Measurements from ENCODE around the gene GLS2.

The GLS2 gene

DNA sequence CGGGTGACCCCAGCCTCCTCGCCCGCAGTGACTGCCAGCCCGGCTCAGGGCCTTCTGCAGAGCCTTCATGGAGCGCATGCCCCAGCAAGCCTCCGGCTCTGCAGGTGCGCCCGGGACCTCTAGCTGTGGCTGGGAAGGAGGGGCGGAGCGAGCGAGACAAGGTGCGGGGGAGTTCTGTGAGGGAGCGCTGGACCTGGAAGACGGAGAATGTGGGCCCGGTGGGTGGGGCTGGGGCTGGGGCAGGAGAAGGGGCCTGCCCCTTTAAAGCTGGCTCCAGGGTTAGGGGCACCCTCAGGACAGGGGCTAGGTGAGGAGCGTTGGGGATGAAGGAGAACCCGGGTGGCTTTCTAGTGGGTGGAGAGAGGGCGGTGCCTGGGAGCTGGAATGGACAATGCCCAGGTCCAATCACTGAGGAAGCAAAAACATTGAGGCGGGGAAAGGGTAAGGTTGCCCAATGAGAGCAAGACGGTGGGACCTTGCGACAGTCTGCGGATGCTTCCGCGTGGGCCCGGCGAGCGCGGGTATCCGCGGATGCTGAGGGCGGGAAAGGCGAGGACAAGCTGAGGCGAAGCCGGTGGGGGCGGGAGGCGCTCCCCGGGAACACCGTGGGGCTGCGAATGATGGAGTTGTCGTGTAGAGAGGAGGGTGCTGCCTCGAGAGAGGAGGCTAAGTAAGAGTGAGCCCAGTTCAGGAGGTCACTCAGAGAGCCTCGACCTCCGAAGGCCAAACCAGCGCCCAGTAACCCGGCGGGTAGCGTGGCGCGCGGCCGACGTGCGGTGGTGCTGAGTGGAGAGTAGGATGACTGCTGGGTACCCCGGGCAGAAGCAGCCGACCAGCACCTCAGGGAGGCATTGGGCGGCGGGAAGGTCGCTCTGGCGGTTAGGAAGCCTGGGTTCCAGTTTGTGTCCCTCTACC is at the start of gene GLS2:
Gene GLS2, minus strand, starts transcription at position 121 of the 915 bp plus-strand sequence. Its CDS starts 43 bp downstream, at position 78.
- Histone ChIP-seq H3K4me3 (ENCODE audit: low read length) (peak within 1 kb of the TSS; percentile 45), H3K27me3 (ENCODE audit: control insufficient read depth, insufficient read depth, low read length) (peaks cover 23% of the 10 kb centered on the region), H3K4me1 (ENCODE audit: control insufficient read depth, insufficient read depth, low read length) (peaks cover 8% of the 10 kb centered on the region), H3K9me3 (ENCODE audit: control insufficient read depth, low read length) (no peaks in the 10 kb centered on the region), H3K9ac (ENCODE audit: low read length) (peak within 1 kb of the TSS; percentile 38), H3K36me3 (ENCODE audit: control insufficient read depth, insufficient read depth, low read length) (no peaks in the 10 kb centered on the region)

DNA sequence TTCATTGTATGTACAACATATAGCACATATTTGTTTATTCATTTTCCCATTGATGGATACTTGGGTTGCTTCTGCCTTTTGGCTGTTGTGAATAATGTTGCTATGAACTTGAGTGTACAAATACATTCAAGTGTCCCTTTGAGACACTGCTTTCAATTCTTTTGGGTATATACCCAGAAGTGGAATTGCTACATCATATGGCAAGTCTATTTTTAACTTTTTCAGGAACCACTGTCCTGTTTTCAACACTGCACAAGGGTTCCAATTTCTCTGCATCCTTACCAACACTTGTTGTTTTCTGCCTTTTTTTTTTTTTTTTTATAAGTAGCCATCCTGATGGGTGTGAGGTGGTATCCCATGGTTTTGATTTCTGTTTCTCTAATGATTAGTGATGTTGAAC is 49.6 kb upstream of the GLS2 start:
- Histone ChIP-seq H3K9me3 (ENCODE audit: control insufficient read depth, low read length) (no peaks in the 10 kb centered on the region), H3K27me3 (ENCODE audit: control insufficient read depth, insufficient read depth, low read length) (no peaks in the 10 kb centered on the region), H3K36me3 (ENCODE audit: control insufficient read depth, insufficient read depth, low read length) (no peaks in the 10 kb centered on the region), H3K4me3 (ENCODE audit: low read length) (no peak overlapping the region), H3K9ac (ENCODE audit: low read length) (no peak overlapping the region), H3K4me1 (ENCODE audit: control insufficient read depth, insufficient read depth, low read length) (no peaks in the 10 kb centered on the region)

DNA sequence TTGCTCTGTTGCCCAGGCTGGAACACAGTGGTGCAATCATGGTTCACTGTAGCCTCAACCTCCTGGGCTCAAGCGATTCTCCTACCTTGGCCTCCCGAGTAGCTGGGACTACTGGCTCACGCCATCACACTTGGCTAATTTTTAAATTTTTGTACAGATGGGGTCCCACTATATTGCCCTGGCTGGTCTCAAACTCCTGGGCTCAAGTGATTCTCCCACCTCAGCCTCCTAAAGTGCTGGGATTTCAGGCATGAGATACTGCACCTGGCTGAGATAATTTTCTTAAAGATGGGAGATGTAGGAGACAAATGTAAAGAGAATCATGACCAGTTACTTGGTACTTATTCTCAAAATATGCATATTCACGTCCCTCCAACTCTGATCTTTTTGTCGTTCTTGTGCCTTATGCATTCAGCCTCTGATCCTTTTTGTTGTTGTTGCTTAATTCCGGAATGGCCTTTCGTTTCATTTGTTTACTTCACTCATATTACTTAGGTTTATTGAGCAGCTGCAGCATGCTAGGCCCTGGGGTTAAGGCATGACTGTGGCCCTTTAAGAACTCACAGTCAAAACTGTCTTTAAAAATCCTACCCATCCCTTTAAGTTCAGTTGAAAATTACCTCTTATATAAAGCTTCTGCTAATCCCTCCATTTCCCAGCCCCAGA is 42.6 kb upstream of the GLS2 start:
- H3K4me3 ChIP-seq (ENCODE audit: low read length), result no peak overlapping the region
- no peaks in the 10 kb centered on the region for H3K9me3 ChIP-seq (ENCODE audit: control insufficient read depth, low read length)
- no peaks in the 10 kb centered on the region for H3K36me3 ChIP-seq (ENCODE audit: control insufficient read depth, insufficient read depth, low read length)
- H3K27me3 ChIP-seq (ENCODE audit: control insufficient read depth, insufficient read depth, low read length), result no peaks in the 10 kb centered on the region
- no peak overlapping the region for H3K9ac ChIP-seq (ENCODE audit: low read length)
- H3K4me1 ChIP-seq (ENCODE audit: control insufficient read depth, insufficient read depth, low read length), result peaks cover 4% of the 10 kb centered on the region

DNA sequence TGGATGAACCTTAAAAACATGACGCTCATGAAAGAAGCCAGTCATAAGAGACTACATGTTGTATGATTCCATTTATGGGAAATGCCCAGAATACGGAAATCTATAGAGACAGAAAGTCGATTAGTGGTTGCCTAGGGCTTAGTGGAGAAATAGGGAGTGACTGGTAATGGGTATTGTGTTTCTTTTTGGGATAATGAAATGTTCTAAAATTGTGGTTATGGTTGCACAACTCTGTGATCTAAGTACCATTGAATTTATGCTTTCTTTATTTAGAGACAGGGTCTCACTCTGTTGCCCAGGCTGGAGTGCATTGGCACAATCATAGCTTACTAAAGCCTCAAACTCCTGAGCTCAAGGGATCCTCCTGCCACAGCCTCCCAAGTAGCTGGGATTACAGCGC is 41.7 kb upstream of the GLS2 start:
- Histone ChIP-seq H3K4me1 (ENCODE audit: control insufficient read depth, insufficient read depth, low read length) (peaks cover 4% of the 10 kb centered on the region), H3K36me3 (ENCODE audit: control insufficient read depth, insufficient read depth, low read length) (no peaks in the 10 kb centered on the region), H3K27me3 (ENCODE audit: control insufficient read depth, insufficient read depth, low read length) (no peaks in the 10 kb centered on the region), H3K4me3 (ENCODE audit: low read length) (no peak overlapping the region), H3K9ac (ENCODE audit: low read length) (no peak overlapping the region), H3K9me3 (ENCODE audit: control insufficient read depth, low read length) (no peaks in the 10 kb centered on the region)

DNA sequence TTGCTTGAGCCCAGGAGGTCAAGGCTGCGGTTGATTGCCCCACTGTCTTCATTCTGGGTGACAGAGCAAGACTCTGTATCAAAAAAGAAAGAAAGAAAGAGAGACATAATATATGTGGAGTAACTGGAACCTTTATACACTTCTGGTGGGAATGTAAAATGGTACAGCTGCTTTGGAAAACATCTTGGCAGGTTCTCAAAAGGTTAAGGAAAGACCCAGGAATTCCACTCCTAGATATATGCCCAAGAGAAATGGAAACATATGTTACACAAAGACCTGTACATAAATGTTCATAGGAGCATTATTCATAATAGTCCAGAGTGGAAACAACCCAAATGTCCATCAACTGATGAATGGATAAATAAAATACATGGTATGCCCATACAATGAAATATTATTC is 40.9 kb upstream of the GLS2 start:
- Histone ChIP-seq H3K27me3 (ENCODE audit: control insufficient read depth, insufficient read depth, low read length) (no peaks in the 10 kb centered on the region), H3K36me3 (ENCODE audit: control insufficient read depth, insufficient read depth, low read length) (no peaks in the 10 kb centered on the region), H3K9me3 (ENCODE audit: control insufficient read depth, low read length) (no peaks in the 10 kb centered on the region), H3K4me1 (ENCODE audit: control insufficient read depth, insufficient read depth, low read length) (peaks cover 4% of the 10 kb centered on the region), H3K4me3 (ENCODE audit: low read length) (no peak overlapping the region), H3K9ac (ENCODE audit: low read length) (no peak overlapping the region)

DNA sequence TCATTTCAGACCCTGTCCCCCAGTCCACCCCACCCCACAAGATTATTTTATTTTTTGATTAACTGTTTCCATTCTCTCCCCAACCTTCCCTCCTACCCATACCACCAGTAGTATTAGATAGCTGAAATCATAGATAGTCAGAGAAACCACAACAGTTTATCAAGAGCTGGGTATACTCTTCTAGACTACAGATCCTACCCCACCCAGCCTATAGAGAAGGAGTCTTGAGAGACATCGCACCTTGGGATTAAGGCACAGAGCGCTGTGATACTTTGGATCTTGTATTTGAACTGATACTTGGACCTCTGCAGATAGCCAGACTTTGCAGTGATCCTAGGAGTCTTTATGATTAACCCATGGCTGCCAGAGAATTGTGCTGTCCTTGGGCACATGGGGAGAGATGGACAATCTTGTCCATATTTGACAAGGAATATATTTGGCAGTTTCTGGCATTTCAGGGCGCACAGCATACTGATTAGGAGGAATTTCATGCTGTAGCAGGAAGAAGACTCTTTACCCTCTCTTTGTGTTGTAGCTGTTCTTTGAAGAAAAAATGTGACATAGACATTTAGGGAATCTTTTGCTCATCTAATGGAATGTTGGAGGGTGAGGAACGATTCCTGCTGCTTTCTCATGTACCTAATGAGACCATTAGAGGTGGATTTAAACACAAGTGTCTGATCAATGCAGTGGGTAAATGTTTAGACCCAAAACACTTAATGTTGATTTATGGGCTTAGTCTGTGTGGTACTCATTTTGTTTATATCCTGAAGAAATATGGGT is 34.6 kb upstream of the GLS2 start:
- H3K4me1 ChIP-seq (ENCODE audit: control insufficient read depth, insufficient read depth, low read length), result peaks cover 15% of the 10 kb centered on the region
- peak overlapping the region; percentile 81 for H3K9ac ChIP-seq (ENCODE audit: low read length)
- H3K36me3 ChIP-seq (ENCODE audit: control insufficient read depth, insufficient read depth, low read length), result no peaks in the 10 kb centered on the region
- no peaks in the 10 kb centered on the region for H3K27me3 ChIP-seq (ENCODE audit: control insufficient read depth, insufficient read depth, low read length)
- H3K9me3 ChIP-seq (ENCODE audit: control insufficient read depth, low read length), result no peaks in the 10 kb centered on the region
- H3K4me3 ChIP-seq (ENCODE audit: low read length), result peak overlapping the region; percentile 73

DNA sequence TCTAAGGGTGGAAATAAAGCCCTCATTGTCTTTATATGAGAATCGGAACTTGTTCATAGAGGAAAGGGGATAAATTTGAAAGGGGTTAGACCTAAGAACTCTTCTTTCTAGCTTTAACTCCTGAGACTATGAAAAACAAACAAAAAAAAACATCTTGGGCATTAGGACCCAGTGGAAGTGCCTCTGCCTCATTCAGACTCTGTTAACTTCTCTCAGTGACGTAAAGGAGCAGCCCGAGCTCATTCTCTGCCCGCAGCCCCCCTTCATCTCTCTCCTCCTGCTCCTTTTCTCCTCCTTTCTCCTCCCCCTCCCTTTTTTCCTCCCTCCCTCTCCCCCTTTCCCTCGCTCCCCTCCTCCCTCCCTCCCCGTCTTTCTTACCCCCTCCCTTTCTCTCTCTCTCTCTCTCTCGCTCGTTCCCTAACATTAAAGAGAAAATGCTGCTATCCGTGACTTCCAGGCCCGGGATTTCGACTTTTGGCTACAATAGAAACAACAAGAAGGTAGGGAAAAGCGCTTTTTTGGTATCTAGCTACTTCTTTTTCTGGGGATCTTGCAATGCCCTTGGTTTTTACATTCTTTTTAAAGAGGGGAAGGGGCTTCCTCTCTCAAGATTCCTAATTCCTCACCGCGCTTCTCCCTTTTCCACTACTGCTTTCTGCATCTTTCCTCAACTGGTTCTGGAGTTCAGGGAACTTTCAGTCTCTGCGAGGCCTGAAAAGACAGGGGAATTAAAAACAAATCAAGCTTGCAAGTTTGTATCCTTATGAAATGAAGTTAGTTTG is 33.8 kb upstream of the GLS2 start, which contains the start of gene RBMS2:
Gene RBMS2, plus strand, starts transcription at position 231 of the 782 bp plus-strand sequence. Its CDS starts 204 bp downstream, at position 435.
- no peaks in the 10 kb centered on the region for H3K9me3 ChIP-seq (ENCODE audit: control insufficient read depth, low read length)
- H3K9ac ChIP-seq (ENCODE audit: low read length), result peak within 1 kb of the TSS; percentile 81
- H3K4me3 ChIP-seq (ENCODE audit: low read length), result peak within 1 kb of the TSS; percentile 73
- H3K4me1 ChIP-seq (ENCODE audit: control insufficient read depth, insufficient read depth, low read length), result peaks cover 11% of the 10 kb centered on the region
- no peaks in the 10 kb centered on the region for H3K27me3 ChIP-seq (ENCODE audit: control insufficient read depth, insufficient read depth, low read length)
- H3K36me3 ChIP-seq (ENCODE audit: control insufficient read depth, insufficient read depth, low read length), result no peaks in the 10 kb centered on the region

DNA sequence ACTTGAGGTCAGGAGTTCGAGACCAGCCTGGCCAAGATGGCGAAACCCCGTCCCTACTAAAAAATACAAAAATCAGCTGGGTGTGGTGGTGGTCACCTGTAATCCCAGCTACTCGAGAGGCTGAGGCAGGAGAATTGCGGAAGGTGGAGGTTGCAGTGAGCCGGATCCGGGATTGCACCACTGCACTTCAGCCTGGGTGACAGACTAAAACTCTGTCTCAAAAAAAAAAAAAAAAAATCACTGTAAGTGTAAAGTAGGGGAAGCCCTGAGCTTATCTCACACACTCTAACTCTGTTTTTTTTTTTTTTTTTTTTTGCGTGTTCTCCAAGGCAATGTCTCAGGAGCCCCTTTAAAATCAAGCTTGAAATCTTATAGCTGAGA is 33.2 kb upstream of the GLS2 start:
- Histone ChIP-seq H3K9me3 (ENCODE audit: control insufficient read depth, low read length) (no peaks in the 10 kb centered on the region), H3K27me3 (ENCODE audit: control insufficient read depth, insufficient read depth, low read length) (no peaks in the 10 kb centered on the region), H3K9ac (ENCODE audit: low read length) (peak overlapping the region; percentile 81), H3K36me3 (ENCODE audit: control insufficient read depth, insufficient read depth, low read length) (no peaks in the 10 kb centered on the region), H3K4me3 (ENCODE audit: low read length) (peak overlapping the region; percentile 73), H3K4me1 (ENCODE audit: control insufficient read depth, insufficient read depth, low read length) (peaks cover 11% of the 10 kb centered on the region)

DNA sequence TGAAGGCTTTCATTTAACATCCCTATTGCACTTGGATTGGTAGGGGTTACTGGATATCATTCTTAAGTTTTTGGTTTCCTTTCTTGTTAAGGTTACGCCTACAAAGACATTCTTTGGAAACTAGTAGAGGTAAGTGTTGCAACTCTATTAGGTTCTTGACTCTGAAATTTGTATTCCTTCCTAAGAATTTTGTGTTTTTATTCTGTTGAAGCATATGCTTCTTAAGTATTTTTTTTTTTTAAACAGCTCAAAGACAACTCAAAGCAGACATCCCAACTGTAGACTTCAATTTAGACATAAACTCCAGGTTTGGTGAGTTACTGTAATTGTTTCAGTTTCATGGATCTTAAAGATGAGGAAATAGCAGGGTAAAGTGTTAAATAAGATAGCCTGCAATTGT is 32.5 kb upstream of the GLS2 start:
- Histone ChIP-seq H3K27me3 (ENCODE audit: control insufficient read depth, insufficient read depth, low read length) (no peaks in the 10 kb centered on the region), H3K9ac (ENCODE audit: low read length) (no peak overlapping the region), H3K4me1 (ENCODE audit: control insufficient read depth, insufficient read depth, low read length) (peaks cover 11% of the 10 kb centered on the region), H3K4me3 (ENCODE audit: low read length) (no peak overlapping the region), H3K9me3 (ENCODE audit: control insufficient read depth, low read length) (no peaks in the 10 kb centered on the region), H3K36me3 (ENCODE audit: control insufficient read depth, insufficient read depth, low read length) (no peaks in the 10 kb centered on the region)

DNA sequence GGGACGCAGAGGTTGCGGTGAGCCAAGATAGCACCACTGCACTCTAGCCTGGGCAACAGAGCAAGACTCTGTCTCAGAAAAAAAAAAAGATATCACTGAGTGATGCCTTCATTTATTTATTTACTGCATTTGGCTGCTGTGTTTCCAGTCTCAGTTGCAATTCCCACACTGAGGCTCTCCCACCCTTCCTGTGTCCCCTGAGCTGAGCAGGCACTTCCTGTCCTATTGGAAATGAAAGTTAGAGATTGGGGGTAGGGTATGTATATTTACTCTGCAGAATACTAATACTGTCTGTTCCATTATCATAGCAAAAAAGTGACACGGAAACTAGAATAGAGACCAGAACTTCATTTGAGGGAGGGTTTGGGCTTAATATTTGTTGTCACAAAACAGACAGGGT is 32.1 kb upstream of the GLS2 start:
- H3K36me3 ChIP-seq (ENCODE audit: control insufficient read depth, insufficient read depth, low read length), result no peaks in the 10 kb centered on the region
- H3K4me3 ChIP-seq (ENCODE audit: low read length), result no peak overlapping the region
- no peaks in the 10 kb centered on the region for H3K9me3 ChIP-seq (ENCODE audit: control insufficient read depth, low read length)
- peaks cover 11% of the 10 kb centered on the region for H3K4me1 ChIP-seq (ENCODE audit: control insufficient read depth, insufficient read depth, low read length)
- H3K27me3 ChIP-seq (ENCODE audit: control insufficient read depth, insufficient read depth, low read length), result no peaks in the 10 kb centered on the region
- H3K9ac ChIP-seq (ENCODE audit: low read length), result no peak overlapping the region

DNA sequence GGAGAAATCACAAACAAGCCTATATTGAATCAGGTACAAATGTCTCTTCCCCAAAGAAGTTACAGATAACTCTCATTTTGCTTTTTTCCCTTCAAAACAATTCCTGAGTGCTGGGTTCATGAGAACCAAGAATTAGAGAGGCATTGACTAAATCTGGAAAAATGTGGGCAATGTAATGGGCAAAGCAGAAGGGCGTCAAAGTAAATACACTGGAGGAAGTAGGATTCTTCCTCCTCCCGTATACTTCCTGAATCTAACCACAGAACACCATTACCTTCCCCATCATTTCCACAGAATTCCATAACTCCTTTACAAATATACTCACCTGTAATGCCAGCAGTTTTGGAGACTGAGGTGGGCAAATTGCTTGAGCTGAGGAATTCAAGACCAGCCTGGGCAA is 30.6 kb upstream of the GLS2 start:
- H3K4me3 ChIP-seq (ENCODE audit: low read length), result no peak overlapping the region
- H3K4me1 ChIP-seq (ENCODE audit: control insufficient read depth, insufficient read depth, low read length), result peaks cover 11% of the 10 kb centered on the region
- H3K27me3 ChIP-seq (ENCODE audit: control insufficient read depth, insufficient read depth, low read length), result no peaks in the 10 kb centered on the region
- no peaks in the 10 kb centered on the region for H3K36me3 ChIP-seq (ENCODE audit: control insufficient read depth, insufficient read depth, low read length)
- H3K9ac ChIP-seq (ENCODE audit: low read length), result no peak overlapping the region
- H3K9me3 ChIP-seq (ENCODE audit: control insufficient read depth, low read length), result no peaks in the 10 kb centered on the region

All from mucosa of stomach (tissue), 1 donor.